Sciatic nerve (tissue), 2 donors: ENCODE results near the gene ELP1. TPM values are rescaled to one million over a fixed set of nuclear protein-coding genes. Genes with fewer than 3 reads are reported as not detected.
"Not testable (repeated sequence)": the region's sequence is repeated elsewhere in the genome, so short reads cannot be mapped to it uniquely, and the experiment has no call there.

Source experiments
- ATAC-seq: fragments of 200-7000 bp; cut with Tn5 transposase; one replicate; pipeline ENCODE4 v1.9.1; 2020; ENCODE audit warnings: mild to moderate bottlenecking, moderate library complexity
- DNase-seq: peaks from one replicate; pipeline ENCODE4 v3.0.0-alpha.2; 2020; ENCODE audit warnings: low spot score
- intact Hi-C: fragments of 100-400 bp; cut with DNase I; formaldehyde crosslinking; loops from one replicate; pipeline ENCODE4 v1.14.2; 2022
- total RNA-seq: library from RNA; stranded (reverse); fragmentation: NEBNext Ultra II Directional; extraction: Animal tissue kit (Norgen Biotek cat#: 25700); gene quantifications from one replicate; pipeline ENCODE4 v1.2.1, GENCODE V29; 2021
- donor health status: DM: no; HTN: no; CAD: no.
- donor health status: DM: no; HTN: no; CAD: no.

The ELP1 gene
- total RNA-seq, 1 donor from 2014 or later, result 21.8 TPM

DNA sequence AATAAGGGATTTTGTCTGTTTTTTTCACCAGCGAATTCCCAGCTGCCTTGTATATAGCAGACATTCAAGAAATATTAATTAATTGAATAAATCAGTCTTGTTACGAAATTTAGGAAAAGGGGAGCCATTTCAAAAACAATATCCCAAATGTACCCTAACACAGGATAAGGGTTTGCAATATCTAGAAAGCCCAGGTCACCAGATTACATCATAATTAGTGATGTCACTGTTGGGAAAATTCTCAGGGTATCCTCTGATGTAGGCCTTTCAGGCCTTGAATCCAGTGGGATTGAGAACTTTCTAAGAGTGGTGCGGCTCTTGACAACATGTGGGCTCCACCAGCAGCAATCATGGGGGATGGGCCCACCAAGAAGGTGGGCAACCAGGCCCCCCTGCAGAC is 71.9 kb downstream of the ELP1 start, which contains the start of gene ACTL7A:
TSS of gene ACTL7A (plus strand) at position 270 of the 400 bp plus-strand sequence. CDS start at position 327, 57 bp downstream.
- ATAC-seq, result no peak
- intact Hi-C loops, result no loop called here
- DNase-seq, result no peak

GRCh38 chr9:108861464-108861863 is 72.5 kb downstream of the ELP1 start:
- intact Hi-C loops, result no loop called here
- ATAC-seq (no peak), DNase-seq (no peak)

GRCh38 chr9:108860764-108861163 is 73.2 kb downstream of the ELP1 start:
- ATAC-seq (no peak), DNase-seq (no peak)
- intact Hi-C loops, result no loop called here

GRCh38 chr9:108860354-108860753 is 73.6 kb downstream of the ELP1 start:
- intact Hi-C loops, result no loop called here
- no peak for ATAC-seq

DNA sequence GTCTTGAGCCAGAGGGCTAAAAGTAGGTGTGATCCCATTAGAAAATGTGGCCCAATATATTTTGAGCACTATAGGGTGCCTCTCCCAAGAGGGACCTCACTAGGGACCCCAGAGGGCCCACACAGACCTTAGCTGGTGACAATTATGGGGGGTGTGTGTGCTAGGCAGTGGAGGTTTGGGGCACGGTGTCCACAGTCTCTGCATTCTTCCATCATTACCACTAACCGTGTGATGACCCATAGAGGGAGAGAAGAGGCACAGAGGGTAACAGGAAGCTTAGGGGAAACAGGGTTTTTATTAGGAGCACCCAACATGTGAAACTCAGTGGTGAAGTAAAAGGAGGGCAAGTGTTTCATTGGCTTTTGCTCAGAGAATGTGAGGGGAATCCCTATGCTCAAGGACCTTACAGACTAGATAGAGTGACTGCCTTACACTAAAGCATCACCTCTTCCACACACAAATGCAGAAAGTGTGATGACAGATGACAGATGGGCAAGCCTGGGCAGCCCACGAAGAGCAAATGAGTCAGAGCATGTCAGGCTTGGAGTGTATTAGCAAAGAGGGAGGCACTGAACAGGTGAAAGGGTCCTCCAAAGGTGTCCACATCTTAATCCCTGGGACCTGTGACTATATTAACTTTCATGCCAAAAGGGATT is 74.3 kb downstream of the ELP1 start:
- no peak for DNase-seq
- ATAC-seq, result no peak
- intact Hi-C loops, result no loop called here

More at GRCh38 chr9:108860354-108860753, 73.6 kb downstream of the ELP1 start:
- no peak for DNase-seq

GRCh38 chr9:108857572-108857971 is 76.4 kb downstream of the ELP1 start:
- DNase-seq (no peak), ATAC-seq (no peak)
- intact Hi-C loops, result no loop called here

DNA sequence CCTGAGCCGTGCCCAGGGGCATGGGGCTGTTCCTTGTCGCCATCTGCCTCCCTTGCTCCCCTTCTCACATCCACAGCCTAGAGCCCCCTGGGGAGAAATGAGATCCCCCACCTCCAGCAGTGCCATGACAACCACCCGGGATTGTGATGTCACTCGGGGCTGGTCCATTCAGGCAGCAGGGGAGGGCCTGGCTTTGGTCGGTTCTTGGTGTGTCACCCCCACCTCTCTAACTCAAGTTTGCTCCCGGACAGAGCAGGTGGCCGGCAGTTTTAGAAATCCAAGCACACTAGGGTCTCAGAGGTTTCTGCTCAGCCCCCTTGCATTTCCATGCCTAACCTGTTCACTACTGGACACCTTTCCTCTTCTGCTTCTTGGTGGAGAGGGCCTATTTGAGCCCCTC is 78.0 kb downstream of the ELP1 start, which contains the start of gene ACTL7B:
TSS of gene ACTL7B (minus strand) at position 99 of the 400 bp plus-strand sequence. CDS start at position 43, 56 bp downstream.
- ATAC-seq (peak; percentile 10), DNase-seq (no peak)
- intact Hi-C loops, result no loop called here

GRCh38 chr9:108855529-108855886 is 78.4 kb downstream of the ELP1 start:
- peak; percentile 10 for ATAC-seq
- intact Hi-C loops, result no loop called here
- no peak for DNase-seq

DNA sequence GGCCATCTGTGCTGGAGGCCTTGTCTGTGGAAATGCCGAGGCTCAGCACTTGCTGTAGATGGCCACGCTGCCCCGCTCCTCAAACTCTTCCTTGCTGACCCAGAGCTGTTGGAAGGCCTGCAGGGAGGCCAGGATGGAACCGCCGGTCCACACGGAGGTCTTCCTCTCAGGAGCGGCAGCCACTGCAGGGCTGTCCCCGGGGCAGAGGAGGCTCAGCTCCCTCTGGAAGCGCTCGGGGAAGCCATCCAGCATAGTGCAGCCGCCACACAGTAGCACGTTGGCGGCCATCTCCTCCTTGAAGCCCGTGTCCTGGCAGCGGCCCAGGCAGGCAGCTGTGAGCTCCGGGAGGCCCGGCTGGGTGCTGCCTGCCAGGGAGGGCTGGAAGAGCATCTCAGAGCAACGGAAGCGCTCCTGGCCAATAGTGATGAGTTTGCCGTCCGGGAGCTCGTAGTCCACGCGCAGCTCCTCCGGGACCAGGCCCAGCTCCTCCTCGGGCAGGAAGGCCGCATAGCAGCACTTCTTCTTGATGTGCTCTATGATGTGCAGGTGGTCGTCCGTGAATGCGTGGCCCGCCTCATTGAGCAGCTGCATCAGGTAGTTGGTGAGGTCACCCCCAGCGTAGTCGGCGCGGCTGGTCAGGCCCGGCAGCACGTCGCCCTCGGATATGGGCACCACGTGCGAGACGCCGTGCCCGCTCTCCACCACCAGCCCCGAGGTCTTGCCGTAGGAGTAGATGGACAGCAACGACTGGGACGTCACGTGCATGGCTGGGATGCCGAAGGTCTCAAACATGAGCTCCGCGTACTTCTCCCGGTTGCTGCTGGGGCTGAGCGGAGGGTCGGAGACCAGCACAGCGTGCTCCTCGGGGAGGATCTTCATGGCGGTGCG is 79.0 kb downstream of the ELP1 start:
- ATAC-seq (no peak), DNase-seq (no peak)
- intact Hi-C loops, result no loop called here

- DNase-seq (no peak), ATAC-seq (no peak)
- intact Hi-C loops, result no loop called here
Observed at GRCh38 chr9:108854094-108854493, 79.8 kb downstream of the ELP1 start.

DNA sequence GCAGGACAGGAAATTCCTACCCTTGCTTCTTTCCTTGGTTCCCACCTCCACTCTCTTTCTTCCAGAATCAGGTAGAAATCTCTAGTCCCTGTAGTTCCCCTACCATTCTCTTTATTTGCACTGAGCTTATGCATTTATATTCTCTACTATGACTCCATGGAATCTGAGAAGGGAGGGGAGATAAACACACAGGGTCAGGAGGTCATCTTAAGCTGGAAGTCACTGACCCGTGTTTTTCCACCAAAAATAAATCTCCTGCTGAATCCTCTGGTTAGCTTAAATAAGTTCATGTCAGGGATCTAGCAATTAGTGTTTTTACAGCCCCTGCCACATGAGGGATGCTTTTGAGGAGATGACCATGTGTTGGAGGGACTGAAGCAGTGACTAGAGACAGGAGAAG is 81.8 kb downstream of the ELP1 start:
- ATAC-seq, result no peak
- intact Hi-C loops, result no loop called here
- DNase-seq, result no peak

DNA sequence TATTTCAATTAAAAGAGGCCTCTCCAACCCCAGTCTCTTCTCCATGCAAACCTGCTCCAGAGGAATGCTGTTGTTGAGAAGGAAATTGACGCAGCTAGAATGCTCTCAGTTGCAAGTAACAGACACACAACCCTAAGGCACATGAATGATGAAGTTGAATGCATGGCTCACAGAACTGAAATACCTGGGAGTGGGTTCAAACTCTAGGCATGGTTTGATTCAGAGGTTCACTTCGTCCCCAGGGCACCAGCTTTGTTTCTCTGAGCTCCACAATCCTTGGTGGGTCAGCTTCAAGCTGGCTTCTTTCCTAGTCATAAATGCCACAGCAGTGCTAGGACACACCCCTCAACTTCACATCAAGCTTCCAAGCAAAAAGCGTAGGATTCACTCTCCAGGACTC is 82.8 kb downstream of the ELP1 start:
- no peak for ATAC-seq
- intact Hi-C loops, result no loop called here

GRCh38 chr9:108850293-108850897 is 83.5 kb downstream of the ELP1 start:
- intact Hi-C loops, result no loop called here
- DNase-seq (no peak), ATAC-seq (peak; percentile 48)

More for the DNA sequence above, 82.8 kb downstream of the ELP1 start:
- no peak for DNase-seq

GRCh38 chr9:108848296-108848695 is 85.6 kb downstream of the ELP1 start:
- DNase-seq, intact Hi-C loops, ATAC-seq: not testable (repeated sequence)

- intact Hi-C loops, result no loop called here
- ATAC-seq, result no peak
- no peak for DNase-seq
Observed at GRCh38 chr9:108845947-108846346, 88.0 kb downstream of the ELP1 start.

GRCh38 chr9:108845507-108845906 is 88.4 kb downstream of the ELP1 start:
- intact Hi-C loops, result no loop called here
- ATAC-seq (peak; percentile 62), DNase-seq (no peak)

DNA sequence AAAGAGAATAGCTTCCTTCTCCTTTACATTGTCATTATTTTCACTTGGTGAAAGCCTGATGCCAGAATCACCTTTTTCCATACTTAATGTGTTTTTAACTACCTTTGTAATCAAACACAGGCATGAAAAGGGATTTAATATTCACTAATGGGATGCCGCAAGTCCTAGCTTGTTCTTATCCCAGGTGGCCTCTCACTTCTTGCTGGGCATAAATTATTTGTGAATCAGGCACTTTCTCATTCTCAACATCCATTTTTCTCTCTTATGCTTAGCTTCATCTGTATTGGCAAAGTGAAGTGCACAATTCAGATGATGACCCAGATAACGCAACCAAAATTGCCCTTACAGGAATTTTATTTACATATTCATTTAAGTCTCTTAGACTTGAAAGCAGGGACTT is 89.1 kb downstream of the ELP1 start:
- ATAC-seq, result no peak
- intact Hi-C loops, result no loop called here
- DNase-seq, result no peak

- peak; percentile 83 for ATAC-seq
- intact Hi-C loops, result no loop called here
- no peak for DNase-seq
Observed at GRCh38 chr9:108844391-108844790, 89.5 kb downstream of the ELP1 start.

- DNase-seq (no peak), ATAC-seq (no peak)
- intact Hi-C loops, result no loop called here
Observed at GRCh38 chr9:108842610-108843295, 91.2 kb downstream of the ELP1 start.
